Neuronal stem cell (in vitro differentiated cells): ENCODE data around the gene XCL1.

ENCODE experiments used
- DNase-seq: peaks from one replicate; pipeline ENCODE4 v3.0.0-alpha.2; 2013; ENCODE audit warnings: low spot score
- H2AFZ ChIP-seq: one replicate; pipeline ENCODE4 v1.6.1; 2013; ENCODE audit warnings: mild to moderate bottlenecking, low read length, inconsistent platforms
- H2AK5ac ChIP-seq: 2 replicates; pipeline ENCODE4 v1.6.1; 2013; ENCODE audit warnings: low read depth, mild to moderate bottlenecking, inconsistent platforms, low read length, moderate library complexity, mixed read lengths
- H2BK120ac ChIP-seq: 2 replicates; pipeline ENCODE4 v1.6.1; 2013; ENCODE audit warnings: low read depth, mild to moderate bottlenecking, inconsistent platforms, low read length, moderate library complexity, mixed read lengths
- H2BK12ac ChIP-seq: one replicate; pipeline ENCODE4 v1.6.1; 2013; ENCODE audit warnings: low read length, inconsistent platforms
- H2BK15ac ChIP-seq: 2 replicates; pipeline ENCODE4 v1.6.1; 2013; ENCODE audit warnings: mild to moderate bottlenecking, low read length, inconsistent platforms, mixed read lengths
- H2BK5ac ChIP-seq: one replicate; pipeline ENCODE4 v1.6.1; 2013; ENCODE audit warnings: inconsistent platforms, mild to moderate bottlenecking, low read length, moderate library complexity
- H3K14ac ChIP-seq: one replicate; pipeline ENCODE4 v1.6.1; 2013; ENCODE audit warnings: low read length, inconsistent platforms
- H3K18ac ChIP-seq: 2 replicates; pipeline ENCODE4 v1.6.1; 2013; ENCODE audit warnings: low read length, inconsistent platforms
- H3K23ac ChIP-seq: 2 replicates; pipeline ENCODE4 v1.6.1; 2013; ENCODE audit warnings: low read depth, mild to moderate bottlenecking, mixed read lengths, low read length, inconsistent platforms; ENCODE audit not compliant: poor library complexity
- H3K27ac ChIP-seq: replicated peaks from 3 replicates; pipeline ENCODE4 v1.5.1; 2013; ENCODE audit warnings: low read length, inconsistent platforms
- H3K27me3 ChIP-seq, 3 experiments: 2 replicates each; pipeline ENCODE4 v1.6.1; 2013; ENCODE audit warnings: low read length in 3 of 3, mild to moderate bottlenecking in 2 of 3, inconsistent platforms in 1 of 3, low read depth in 1 of 3, mixed read lengths in 1 of 3, moderate library complexity in 1 of 3; ENCODE audit not compliant: control insufficient read depth in 3 of 3, insufficient read depth in 3 of 3
- H3K36me3 ChIP-seq, 2 donors: replicated peaks in 1 of 2; 2 replicates each; pipeline ENCODE4 v1.6.1; 2013; ENCODE audit warnings: low read length in 2 of 2; ENCODE audit not compliant: control insufficient read depth in 2 of 2, insufficient read depth in 2 of 2
- H3K4ac ChIP-seq: 2 replicates; pipeline ENCODE4 v1.6.1; 2013; ENCODE audit warnings: inconsistent platforms, mild to moderate bottlenecking, low read length, moderate library complexity
- H3K4me1 ChIP-seq, 2 donors: 1 replicate in 1 of 2; 2 replicates in 1 of 2; pipeline ENCODE4 v1.6.1; 2013; ENCODE audit warnings: low read length in 2 of 2, low read depth in 1 of 2; ENCODE audit not compliant: control insufficient read depth in 2 of 2, insufficient read depth in 1 of 2
- H3K4me2 ChIP-seq: one replicate; pipeline ENCODE4 v1.6.1; 2013; ENCODE audit warnings: mild to moderate bottlenecking, low read length, inconsistent platforms; ENCODE audit not compliant: insufficient read depth, poor library complexity, severe bottlenecking
- H3K4me3 ChIP-seq, 2 donors: 2 replicates each; pipeline ENCODE4 v1.5.1; 2013; ENCODE audit warnings: low read length in 2 of 2, mild to moderate bottlenecking in 2 of 2, inconsistent platforms in 1 of 2, moderate library complexity in 1 of 2
- H3K79me1 ChIP-seq: one replicate; pipeline ENCODE4 v1.6.1; 2013; ENCODE audit warnings: low read depth, mild to moderate bottlenecking, inconsistent platforms, low read length, moderate library complexity
- H3K9ac ChIP-seq: one replicate; pipeline ENCODE4 v1.6.1; 2013; ENCODE audit warnings: mild to moderate bottlenecking, low read depth, low read length, inconsistent platforms; ENCODE audit not compliant: poor library complexity
- H3K9me3 ChIP-seq, 2 donors: replicated peaks in 1 of 2; 2 replicates each; pipeline versions ENCODE3 to v1.6.1; 2013; ENCODE audit warnings: low read length in 2 of 2, mild to moderate bottlenecking in 2 of 2, inconsistent platforms in 1 of 2, low read depth in 1 of 2, mixed read lengths in 1 of 2, moderate library complexity in 1 of 2; ENCODE audit not compliant: control insufficient read depth in 2 of 2, insufficient read depth in 1 of 2
- H4K8ac ChIP-seq: one replicate; pipeline ENCODE4 v1.6.1; 2013; ENCODE audit warnings: low read depth, mild to moderate bottlenecking, inconsistent platforms, low read length, moderate library complexity
- H4K91ac ChIP-seq: one replicate; pipeline ENCODE4 v1.6.1; 2013; ENCODE audit warnings: low read length, low read depth, mild to moderate bottlenecking, inconsistent platforms; ENCODE audit not compliant: poor library complexity
- WGBS, 2 donors: extraction: QIAGEN DNeasy Blood & Tissue Kit; methylation state at CpG; one replicate each; pipeline ENCODE4 v1.1.7; 2013; ENCODE audit warnings: missing lambda C conversion rate in 2 of 2, mixed read lengths in 1 of 2; ENCODE audit not compliant: insufficient read length in 2 of 2, insufficient replicate concordance in 1 of 2; ENCODE audit errors: extremely low coverage in 2 of 2; 5-methylcytosine and 5-hydroxymethylcytosine counted together

The XCL1 gene

DNA sequence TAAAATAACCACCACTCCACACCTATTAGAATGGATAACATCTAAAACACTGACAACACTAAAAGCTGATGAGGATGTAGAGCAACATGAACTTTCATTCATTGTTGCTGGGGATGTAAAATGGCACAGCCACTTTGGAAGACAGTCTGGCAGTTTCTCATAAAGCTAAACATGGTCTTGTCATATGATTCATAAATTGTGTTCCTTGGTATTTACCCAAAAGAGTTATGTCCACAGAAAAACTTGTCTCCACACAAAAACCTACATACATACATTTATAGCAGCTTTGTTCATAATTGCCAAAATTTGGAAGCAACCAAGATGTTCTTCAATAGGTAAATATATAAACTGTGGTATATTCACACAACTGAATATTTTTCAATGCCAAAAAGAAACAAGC lies 16.0 kb upstream of the XCL1 start:
- no peak overlapping the region for H3K9ac ChIP-seq
- H2BK120ac ChIP-seq = no peak overlapping the region
- H3K23ac ChIP-seq = no peak overlapping the region
- H3K4me1 ChIP-seq = no peaks in the 10 kb centered on the region
- H3K4me2 ChIP-seq = no peak overlapping the region
- no peak overlapping the region for H4K8ac ChIP-seq
- H4K91ac ChIP-seq = no peak overlapping the region
- H3K4ac ChIP-seq = no peak overlapping the region
- H2BK15ac ChIP-seq = no peak overlapping the region
- no peaks in the 10 kb centered on the region for H3K9me3 ChIP-seq
- no peak overlapping the region for H3K14ac ChIP-seq
- no peak overlapping the region for H2AFZ ChIP-seq
- no peaks in the 10 kb centered on the region for H3K27me3 ChIP-seq
- no peak overlapping the region for H2AK5ac ChIP-seq
- H2BK12ac ChIP-seq = no peak overlapping the region
- H3K18ac ChIP-seq = no peak overlapping the region
- no peaks in the 10 kb centered on the region for H3K79me1 ChIP-seq
- no peak overlapping the region for H2BK5ac ChIP-seq
- DNase-seq = no peak
- no peak overlapping the region for H3K27ac ChIP-seq
- no peaks in the 10 kb centered on the region for H3K36me3 ChIP-seq
- H3K4me3 ChIP-seq = no peak overlapping the region

DNA sequence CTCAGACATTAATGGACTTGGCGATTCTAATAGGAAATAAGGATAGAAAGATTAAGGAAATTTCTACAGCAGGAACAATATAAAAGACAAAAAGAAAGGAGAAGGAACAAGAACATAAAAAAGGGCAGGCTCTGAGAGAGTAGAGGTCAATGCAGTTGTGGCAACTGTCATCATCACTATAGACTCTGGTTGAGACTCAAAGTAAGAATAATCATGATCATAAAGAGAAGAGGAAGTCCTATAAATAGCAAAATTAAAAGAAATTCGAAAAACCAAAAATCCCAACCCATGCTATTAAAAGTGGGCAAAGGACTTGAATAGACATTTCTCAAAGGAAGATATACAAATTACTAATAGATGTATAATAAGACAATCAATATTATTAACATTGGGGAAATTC lies 14.4 kb upstream of the XCL1 start:
- no peak overlapping the region for H2AK5ac ChIP-seq

DNA sequence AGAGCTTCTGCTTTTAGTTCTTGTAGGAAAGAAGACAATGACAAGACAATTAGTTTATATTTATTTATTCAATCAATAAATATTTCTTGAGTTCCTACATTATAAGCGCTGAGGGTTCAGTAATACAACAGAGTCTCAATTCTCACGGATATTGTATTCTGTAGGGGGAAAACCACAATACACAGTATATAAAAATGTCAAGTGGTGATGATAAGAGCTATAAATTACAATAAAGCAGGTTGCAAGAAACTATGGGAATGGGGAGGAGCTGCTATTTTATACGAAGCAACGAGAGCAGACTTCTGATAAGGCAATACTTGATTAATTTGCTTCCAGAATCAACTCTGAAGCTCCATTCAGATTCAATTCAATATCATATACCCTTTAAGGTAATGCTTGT lies 10.6 kb upstream of the XCL1 start:
- H2AFZ ChIP-seq = no peak overlapping the region
- no peak overlapping the region for H3K23ac ChIP-seq
- H3K9ac ChIP-seq = no peak overlapping the region
- H2BK15ac ChIP-seq = no peak overlapping the region
- no peak overlapping the region for H4K8ac ChIP-seq
- no peak overlapping the region for H2BK120ac ChIP-seq
- no peak overlapping the region for H2BK5ac ChIP-seq
- WGBS, 2 donors = no CpG with 5 or more reads among the region's 4 CpGs
- H3K4ac ChIP-seq = no peak overlapping the region
- H2AK5ac ChIP-seq = no peak overlapping the region
- no peak overlapping the region for H3K4me3 ChIP-seq
- no peak overlapping the region for H3K4me2 ChIP-seq
- H3K14ac ChIP-seq = no peak overlapping the region
- no peak for DNase-seq
- no peaks in the 10 kb centered on the region for H3K79me1 ChIP-seq
- H3K18ac ChIP-seq = no peak overlapping the region
- H3K9me3 ChIP-seq = no peaks in the 10 kb centered on the region
- no peak overlapping the region for H3K27ac ChIP-seq
- H3K27me3 ChIP-seq = no peaks in the 10 kb centered on the region
- H3K36me3 ChIP-seq = no peaks in the 10 kb centered on the region
- no peaks in the 10 kb centered on the region for H3K4me1 ChIP-seq
- no peak overlapping the region for H4K91ac ChIP-seq
- H2BK12ac ChIP-seq = no peak overlapping the region

More for the DNA sequence above, 14.4 kb upstream of the XCL1 start:
- H2BK120ac ChIP-seq = no peak overlapping the region
- no CpG with 5 or more reads among the region's 2 CpGs for WGBS, 2 donors
- H2BK12ac ChIP-seq = no peak overlapping the region
- no peak overlapping the region for H2AFZ ChIP-seq
- H3K9me3 ChIP-seq = no peaks in the 10 kb centered on the region
- no peak overlapping the region for H3K18ac ChIP-seq
- no peak overlapping the region for H3K9ac ChIP-seq
- no peaks in the 10 kb centered on the region for H3K79me1 ChIP-seq
- no peak overlapping the region for H3K4me3 ChIP-seq
- no peak overlapping the region for H3K4ac ChIP-seq
- no peak overlapping the region for H4K8ac ChIP-seq
- no peak overlapping the region for H4K91ac ChIP-seq
- H3K27ac ChIP-seq = no peak overlapping the region
- no peak for DNase-seq
- no peak overlapping the region for H3K14ac ChIP-seq
- H3K4me1 ChIP-seq = no peaks in the 10 kb centered on the region
- no peak overlapping the region for H2BK15ac ChIP-seq
- H3K23ac ChIP-seq = no peak overlapping the region
- no peaks in the 10 kb centered on the region for H3K27me3 ChIP-seq
- H3K36me3 ChIP-seq = no peaks in the 10 kb centered on the region
- no peak overlapping the region for H2BK5ac ChIP-seq
- H3K4me2 ChIP-seq = no peak overlapping the region

DNA sequence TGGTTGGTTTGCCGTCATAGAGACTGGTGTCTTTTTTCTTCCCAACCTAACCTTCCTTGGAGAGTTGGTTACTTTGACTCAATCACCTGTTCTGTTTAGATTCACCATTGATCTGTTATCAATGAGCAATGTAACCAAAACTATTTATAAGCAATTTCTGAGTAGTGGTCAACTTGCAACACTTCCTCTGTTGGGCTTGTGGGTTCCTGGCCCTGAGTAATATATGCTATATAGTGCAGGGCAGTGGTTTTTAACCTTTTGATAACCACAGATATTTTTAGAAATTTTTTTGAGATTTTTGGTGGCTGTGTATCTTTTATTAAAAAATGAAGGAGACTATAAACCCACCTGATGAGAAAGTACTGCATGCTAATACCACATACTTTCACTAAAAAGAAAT lies 9.4 kb upstream of the XCL1 start:
- WGBS, 2 donors = no CpG with 5 or more reads among the region's 1 CpG
- DNase-seq = no peak
- no peaks in the 10 kb centered on the region for H3K9me3 ChIP-seq
- H4K8ac ChIP-seq = no peak overlapping the region
- no peak overlapping the region for H2BK5ac ChIP-seq
- no peaks in the 10 kb centered on the region for H3K27me3 ChIP-seq
- H3K4me1 ChIP-seq = no peaks in the 10 kb centered on the region
- no peak overlapping the region for H3K4ac ChIP-seq
- no peak overlapping the region for H3K4me3 ChIP-seq
- no peak overlapping the region for H3K14ac ChIP-seq
- H3K9ac ChIP-seq = no peak overlapping the region
- no peak overlapping the region for H3K4me2 ChIP-seq
- H3K23ac ChIP-seq = no peak overlapping the region
- no peak overlapping the region for H3K18ac ChIP-seq
- no peak overlapping the region for H3K27ac ChIP-seq
- H2BK120ac ChIP-seq = no peak overlapping the region
- no peaks in the 10 kb centered on the region for H3K79me1 ChIP-seq
- H2AFZ ChIP-seq = no peak overlapping the region
- no peak overlapping the region for H2AK5ac ChIP-seq
- no peak overlapping the region for H2BK15ac ChIP-seq
- H4K91ac ChIP-seq = no peak overlapping the region
- H3K36me3 ChIP-seq = no peaks in the 10 kb centered on the region
- no peak overlapping the region for H2BK12ac ChIP-seq
